Vagina (tissue), 2 donors: Measurements from ENCODE around the gene CETN1. TPM values are rescaled to one million over a fixed set of nuclear protein-coding genes. Genes with fewer than 3 reads are reported as not detected.

ENCODE experiments used
- DNase-seq, 2 donors: peaks; one replicate each; pipeline ENCODE4 v3.0.0-alpha.2; 2017; ENCODE audit errors: extremely low spot score in 2 of 2
- H3K27ac ChIP-seq: fragments of 200-600 bp; sonication (generic); one replicate; pipeline ENCODE4 v1.5.1; 2019
- H3K27me3 ChIP-seq: fragments of 200-600 bp; sonication (generic); one replicate; pipeline ENCODE4 v1.5.1; 2019
- H3K36me3 ChIP-seq, 2 donors: fragments of 200-600 bp; sonication (generic); one replicate each; pipeline ENCODE4 v1.5.1; 2017 to 2019
- H3K4me1 ChIP-seq: fragments of 200-600 bp; sonication (generic); one replicate; pipeline ENCODE4 v1.5.1; 2019
- H3K4me3 ChIP-seq, 2 donors: fragments of 200-600 bp; sonication (generic); 1 replicate in 1 of 2; 2 replicates in 1 of 2; pipeline ENCODE4 v1.5.1; 2016 to 2019
- H3K9me3 ChIP-seq: fragments of 200-600 bp; sonication (generic); one replicate; pipeline ENCODE4 v1.5.1; 2019
- POLR2A ChIP-seq, 2 donors: fragments of 450-650 bp; IDR thresholded peaks; one replicate each; pipeline ENCODE4 v1.6.1; 2017; ENCODE audit warnings: antibody characterized with exemption in 2 of 2, mild to moderate bottlenecking in 2 of 2, moderate library complexity in 2 of 2
- POLR2AphosphoS5 ChIP-seq, 2 donors: sonication (generic); formaldehyde crosslinking; IDR thresholded peaks; one replicate each; pipeline ENCODE4 v1.9.0; 2017; ENCODE audit warnings: antibody characterized with exemption in 2 of 2, mild to moderate bottlenecking in 2 of 2, low read depth in 1 of 2; ENCODE audit not compliant: insufficient read depth in 1 of 2
- intact Hi-C: fragments of 100-400 bp; cut with DNase I; formaldehyde crosslinking; loops from one replicate; pipeline ENCODE4 v1.15.1; 2023
- total RNA-seq: library from RNA; depleted of rRNA; stranded (reverse); fragments of >200 nt; gene quantifications from one replicate; pipeline ENCODE4 v1.2.3, GENCODE V29; 2016
- TF ChIP-seq, protein P1 (sequence below), 3 experiments: fragments of 450-650 bp in 2 of 3; fragments of 200-600 bp in 1 of 3; sonication (generic) in 1 of 3; IDR thresholded peaks; one replicate each; pipeline ENCODE4 v1.5.1; 2017 to 2019; ENCODE audit warnings: antibody characterized with exemption in 3 of 3, mild to moderate bottlenecking in 2 of 3, moderate library complexity in 2 of 3

Gene CETN1
- total RNA-seq, 1 donor from 2014 or later = not detected

DNA sequence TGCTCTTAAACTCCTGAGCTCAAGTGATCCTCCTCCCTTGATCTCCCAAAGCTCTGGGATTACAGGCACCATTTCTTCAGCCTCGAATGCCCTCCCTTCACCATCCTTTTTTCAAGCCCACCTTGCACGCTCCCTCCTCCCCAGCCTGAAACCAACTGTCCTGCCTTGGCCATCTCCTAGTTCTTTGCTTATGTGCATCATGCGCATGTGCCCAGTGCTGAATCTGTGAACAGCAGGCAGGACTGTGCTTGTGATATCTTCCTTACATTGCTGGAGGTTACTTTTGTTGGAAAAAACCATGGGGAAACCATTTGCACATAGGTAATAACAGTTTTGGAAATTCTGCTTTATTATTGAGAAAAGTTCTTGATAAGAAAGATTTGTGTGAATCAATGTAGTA, 30.2 kb upstream of the CETN1 start:
- no peaks in the 10 kb centered on the region for H3K36me3 ChIP-seq
- no peaks in the 10 kb centered on the region for H3K4me1 ChIP-seq
- no peaks in the 10 kb centered on the region for H3K9me3 ChIP-seq
- TF ChIP-seq POLR2AphosphoS5 (IDR thresholded peaks at IDR 0.05; ENCODE audit: insufficient read depth in 1 of 2, low read depth in 1 of 2) (no peak), POLR2A (IDR thresholded peaks at IDR 0.05) (no peak)
- TF ChIP-seq, protein P1, sequence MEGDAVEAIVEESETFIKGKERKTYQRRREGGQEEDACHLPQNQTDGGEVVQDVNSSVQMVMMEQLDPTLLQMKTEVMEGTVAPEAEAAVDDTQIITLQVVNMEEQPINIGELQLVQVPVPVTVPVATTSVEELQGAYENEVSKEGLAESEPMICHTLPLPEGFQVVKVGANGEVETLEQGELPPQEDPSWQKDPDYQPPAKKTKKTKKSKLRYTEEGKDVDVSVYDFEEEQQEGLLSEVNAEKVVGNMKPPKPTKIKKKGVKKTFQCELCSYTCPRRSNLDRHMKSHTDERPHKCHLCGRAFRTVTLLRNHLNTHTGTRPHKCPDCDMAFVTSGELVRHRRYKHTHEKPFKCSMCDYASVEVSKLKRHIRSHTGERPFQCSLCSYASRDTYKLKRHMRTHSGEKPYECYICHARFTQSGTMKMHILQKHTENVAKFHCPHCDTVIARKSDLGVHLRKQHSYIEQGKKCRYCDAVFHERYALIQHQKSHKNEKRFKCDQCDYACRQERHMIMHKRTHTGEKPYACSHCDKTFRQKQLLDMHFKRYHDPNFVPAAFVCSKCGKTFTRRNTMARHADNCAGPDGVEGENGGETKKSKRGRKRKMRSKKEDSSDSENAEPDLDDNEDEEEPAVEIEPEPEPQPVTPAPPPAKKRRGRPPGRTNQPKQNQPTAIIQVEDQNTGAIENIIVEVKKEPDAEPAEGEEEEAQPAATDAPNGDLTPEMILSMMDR (IDR thresholded peaks at IDR 0.05) = no peak
- DNase-seq = no peak
- no peak overlapping the region for H3K27ac ChIP-seq
- H3K4me3 ChIP-seq = no peak overlapping the region
- H3K27me3 ChIP-seq = no peaks in the 10 kb centered on the region
- intact Hi-C loops = no loop called here

DNA sequence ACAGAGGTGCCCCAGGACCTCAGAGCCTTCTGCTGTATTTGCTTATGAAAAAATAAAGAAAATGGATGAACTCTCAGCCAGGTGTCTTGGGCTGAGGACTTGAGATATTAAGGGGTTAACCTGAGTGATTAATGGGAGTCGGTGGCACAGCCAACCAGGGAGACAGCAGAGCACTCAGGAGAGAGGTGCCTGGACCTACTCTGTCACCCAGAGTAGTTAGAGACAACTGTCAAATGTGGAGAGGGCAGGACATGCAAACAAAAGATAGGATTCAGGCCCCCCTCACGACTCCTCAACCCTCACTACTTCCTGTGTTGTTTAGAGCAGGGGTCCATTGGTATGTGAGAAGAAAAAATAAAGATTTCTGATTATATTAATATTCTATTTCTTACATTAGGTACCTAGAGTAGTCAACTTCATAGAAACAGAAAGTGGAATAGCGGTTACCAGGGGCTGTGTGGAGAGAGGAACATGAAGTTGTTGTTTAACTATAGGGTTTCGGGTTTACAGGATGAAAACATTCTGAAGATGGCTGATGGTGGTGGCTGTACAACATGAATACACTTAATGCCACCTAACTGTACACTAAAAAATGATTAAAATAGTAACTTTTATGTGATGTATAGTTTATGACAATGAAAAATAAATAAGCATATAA, 28.6 kb upstream of the CETN1 start:
- Histone ChIP-seq H3K36me3 (no peaks in the 10 kb centered on the region), H3K27me3 (no peaks in the 10 kb centered on the region), H3K4me3 (no peak overlapping the region), H3K9me3 (no peaks in the 10 kb centered on the region), H3K4me1 (no peaks in the 10 kb centered on the region), H3K27ac (no peak overlapping the region)
- no peak for DNase-seq
- intact Hi-C loops = no loop called here
- TF ChIP-seq, protein P1 (IDR thresholded peaks at IDR 0.05) = no peak
- TF ChIP-seq POLR2A (IDR thresholded peaks at IDR 0.05) (no peak), POLR2AphosphoS5 (IDR thresholded peaks at IDR 0.05; ENCODE audit: insufficient read depth in 1 of 2, low read depth in 1 of 2) (no peak)

DNA sequence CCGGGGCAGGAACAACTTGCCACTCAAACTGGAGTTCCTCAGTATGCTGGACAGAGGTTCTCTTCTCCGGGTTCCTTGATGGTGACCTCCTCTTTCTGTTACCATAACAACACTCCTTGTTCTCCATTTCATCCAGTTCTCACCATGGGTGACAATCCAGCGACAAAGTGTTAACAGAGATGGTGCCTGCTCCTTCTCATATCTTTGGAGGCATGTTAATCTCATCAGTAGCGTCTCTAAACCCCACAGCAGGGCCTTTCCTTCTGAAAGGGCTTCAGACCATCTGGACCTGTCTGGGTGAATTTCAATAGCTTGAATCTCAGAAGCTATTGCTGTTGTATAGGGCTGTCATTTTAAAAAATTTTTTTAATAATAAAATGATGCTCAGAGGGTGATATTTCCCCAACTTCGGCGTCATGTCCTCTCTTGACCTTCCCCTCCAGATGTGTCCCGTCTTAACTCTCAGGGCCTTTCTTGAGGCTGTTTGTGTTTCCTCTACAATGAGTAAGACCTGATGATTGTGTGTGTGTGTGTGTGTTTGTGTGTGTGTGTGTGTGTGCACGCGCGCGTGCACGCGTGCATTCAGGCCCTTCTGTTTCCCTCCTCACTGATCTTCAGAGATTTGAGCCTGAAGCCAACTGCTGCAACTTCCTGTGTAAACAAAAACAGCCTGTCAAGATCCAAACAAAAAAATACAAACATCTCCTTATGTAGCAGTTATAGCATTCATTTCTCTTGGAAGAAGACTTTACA, 24.3 kb upstream of the CETN1 start:
- intact Hi-C loops = no loop called here
- no peaks in the 10 kb centered on the region for H3K36me3 ChIP-seq
- no peak for TF ChIP-seq POLR2AphosphoS5 (IDR thresholded peaks at IDR 0.05; ENCODE audit: insufficient read depth in 1 of 2, low read depth in 1 of 2)
- TF ChIP-seq, protein P1 (IDR thresholded peaks at IDR 0.05) = no peak
- no peak for TF ChIP-seq POLR2A (IDR thresholded peaks at IDR 0.05)
- no peaks in the 10 kb centered on the region for H3K4me1 ChIP-seq
- no peak for DNase-seq
- H3K27ac ChIP-seq = no peak overlapping the region
- H3K4me3 ChIP-seq = no peak overlapping the region
- H3K27me3 ChIP-seq = no peaks in the 10 kb centered on the region
- H3K9me3 ChIP-seq = no peaks in the 10 kb centered on the region

DNA sequence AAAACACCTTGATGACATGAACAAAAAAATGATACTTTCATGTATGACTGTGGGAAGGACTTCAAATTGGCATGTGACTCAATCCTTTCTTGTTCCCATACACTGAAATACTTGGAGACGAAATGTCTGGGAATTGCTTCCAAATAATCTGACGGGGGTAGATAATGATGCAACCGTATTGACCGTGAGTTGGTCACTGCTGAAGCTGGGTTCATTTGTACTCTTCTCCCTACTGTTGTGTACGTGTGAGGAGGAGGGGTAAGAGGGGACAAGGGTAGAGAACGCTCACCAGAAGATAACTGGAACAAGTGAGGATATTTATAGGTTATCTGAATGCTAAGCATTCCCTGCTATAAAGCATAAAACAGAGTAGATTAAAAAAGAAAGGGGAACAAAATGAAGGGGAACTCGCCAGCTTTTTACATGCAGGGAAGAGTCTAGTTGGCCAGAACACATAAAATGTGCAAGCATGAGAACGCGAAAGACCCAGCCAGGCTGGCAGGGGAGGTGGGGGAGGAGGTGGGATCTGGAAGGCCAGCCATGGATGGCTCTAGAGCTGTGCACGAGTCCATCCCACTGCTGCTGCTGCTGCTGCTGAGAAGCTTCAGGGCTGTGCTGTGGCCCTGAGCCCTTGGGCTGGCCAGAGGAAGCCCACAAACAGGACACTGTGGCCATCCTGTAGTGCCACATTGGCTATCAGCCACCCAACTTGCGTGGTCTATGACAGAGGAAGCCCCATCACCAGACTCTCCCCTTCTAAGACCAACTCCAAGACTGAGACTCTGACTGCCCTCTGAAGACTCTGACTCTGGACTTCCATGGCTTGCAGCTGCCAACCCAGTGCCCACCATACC, 15.2 kb upstream of the CETN1 start:
- TF ChIP-seq POLR2AphosphoS5 (IDR thresholded peaks at IDR 0.05; ENCODE audit: insufficient read depth in 1 of 2, low read depth in 1 of 2) (no peak), POLR2A (IDR thresholded peaks at IDR 0.05) (no peak)
- TF ChIP-seq, protein P1 (IDR thresholded peaks at IDR 0.05) = no peak
- no peak overlapping the region for H3K4me3 ChIP-seq
- no peak overlapping the region for H3K27ac ChIP-seq
- intact Hi-C loops = no loop called here
- no peaks in the 10 kb centered on the region for H3K9me3 ChIP-seq
- no peaks in the 10 kb centered on the region for H3K4me1 ChIP-seq
- no peaks in the 10 kb centered on the region for H3K27me3 ChIP-seq
- no peaks in the 10 kb centered on the region for H3K36me3 ChIP-seq
- DNase-seq = no peak
